SHP77 (cell line): ENCODE measurements around the gene ZSWIM2.
A peak's percentile ranks its signal among the peaks of the same experiment; 100 is the strongest.
"Not testable (repeated sequence)": the region's sequence is repeated elsewhere in the genome, so short reads cannot be mapped to it uniquely, and the experiment has no call there.

ENCODE experiments used
- DNase-seq, 2 experiments: peaks; one replicate each; lab custom pipeline; 2025; lab: John Stamatoyannopoulos, UW

Gene ZSWIM2, protein sequence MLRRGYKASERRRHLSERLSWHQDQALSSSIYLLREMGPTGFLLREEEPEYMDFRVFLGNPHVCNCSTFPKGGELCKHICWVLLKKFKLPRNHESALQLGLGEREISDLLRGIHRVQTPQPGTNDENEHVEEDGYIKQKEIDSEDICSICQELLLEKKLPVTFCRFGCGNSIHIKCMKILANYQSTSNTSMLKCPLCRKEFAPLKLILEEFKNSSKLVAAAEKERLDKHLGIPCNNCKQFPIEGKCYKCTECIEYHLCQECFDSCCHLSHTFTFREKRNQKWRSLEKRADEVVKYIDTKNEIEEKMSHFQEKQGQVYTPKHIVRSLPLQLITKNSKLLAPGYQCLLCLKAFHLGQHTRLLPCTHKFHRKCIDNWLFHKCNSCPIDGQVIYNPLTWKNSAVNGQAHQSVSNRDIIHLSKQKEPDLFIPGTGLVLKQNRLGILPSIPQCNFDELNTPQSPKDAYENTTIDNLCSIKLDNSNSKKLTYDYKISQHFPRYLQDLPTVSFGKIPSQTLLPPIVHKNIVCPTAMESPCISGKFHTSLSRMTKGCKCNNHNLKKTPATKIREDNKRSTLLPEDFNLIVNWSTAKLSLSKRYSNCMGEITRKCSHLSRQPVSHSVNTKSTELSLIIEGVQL

DNA sequence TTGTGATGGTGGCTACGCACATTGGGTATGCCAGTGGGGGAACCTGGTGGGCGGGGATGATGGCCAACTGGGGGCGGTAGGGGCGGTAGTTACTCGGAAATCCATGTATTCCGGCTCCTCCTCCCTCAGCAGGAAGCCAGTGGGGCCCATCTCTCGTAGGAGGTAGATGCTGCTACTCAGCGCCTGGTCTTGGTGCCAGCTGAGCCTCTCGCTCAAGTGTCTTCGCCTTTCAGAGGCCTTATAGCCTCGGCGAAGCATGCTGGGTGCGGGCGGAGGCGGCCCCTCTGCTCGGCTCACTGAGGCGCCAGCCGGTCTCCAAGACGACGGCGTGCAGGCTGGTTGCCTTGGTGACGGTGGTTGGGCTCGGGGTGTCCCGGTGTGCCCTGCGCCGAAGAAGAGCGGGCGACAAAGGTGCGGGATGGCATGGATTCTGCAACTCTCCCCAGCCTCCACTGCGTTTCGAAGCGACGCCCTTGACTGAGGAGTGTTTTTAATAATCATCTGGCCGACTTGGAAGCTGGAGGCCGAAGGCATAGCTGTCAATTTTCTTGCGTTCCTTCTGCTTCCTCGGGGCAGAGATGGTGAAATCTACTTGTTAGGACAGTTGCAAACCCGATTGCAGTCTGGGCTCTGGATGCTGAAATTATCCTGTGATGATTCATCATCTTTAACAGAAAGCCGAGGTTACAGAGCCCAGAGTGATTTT lies at the start of gene ZSWIM2:
ZSWIM2 (minus strand) TSS at position 298 of the 706 bp plus-strand sequence; CDS start at position 258, 40 bp downstream.
- peak; percentile 95 to 98 for DNase-seq

DNA sequence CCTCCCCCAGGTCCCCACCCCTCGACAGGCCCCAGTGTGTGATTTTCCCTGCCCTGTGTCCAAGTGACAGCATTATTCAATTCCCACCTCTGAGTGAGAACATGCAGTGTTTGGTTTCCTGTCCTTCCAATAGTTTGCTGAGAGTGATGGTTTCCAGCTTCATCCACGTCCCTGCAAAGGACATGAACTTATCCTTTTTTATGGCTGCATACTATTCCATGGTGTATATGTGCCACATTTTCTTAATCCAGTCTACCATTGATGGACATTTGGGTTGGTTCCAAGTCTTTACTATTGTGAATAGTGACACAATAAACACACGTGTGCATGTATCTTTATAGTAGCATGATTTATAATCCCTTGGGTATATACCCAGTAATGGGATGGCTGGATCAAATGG lies 47.2 kb upstream of the ZSWIM2 start:
- DNase-seq: not testable (repeated sequence)

DNA sequence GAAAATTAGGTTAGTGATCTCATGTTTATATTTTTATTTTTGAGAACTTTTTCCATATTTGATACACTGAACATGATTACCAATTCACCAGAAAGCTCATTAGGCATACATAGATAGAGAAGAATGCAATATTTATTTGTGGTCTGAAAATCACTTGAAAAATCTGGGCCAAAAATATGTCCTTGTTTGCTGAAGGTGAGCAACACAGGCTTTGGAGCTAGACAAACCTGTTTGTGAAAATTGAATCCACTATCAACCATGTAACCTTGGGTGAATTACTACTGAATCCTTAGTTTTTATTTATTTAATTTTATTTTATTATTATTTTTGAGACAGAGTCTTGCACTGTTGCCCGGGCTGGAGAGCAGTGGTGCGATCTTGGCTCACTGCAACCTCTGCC lies 46.5 kb upstream of the ZSWIM2 start:
- DNase-seq: no peak

DNA sequence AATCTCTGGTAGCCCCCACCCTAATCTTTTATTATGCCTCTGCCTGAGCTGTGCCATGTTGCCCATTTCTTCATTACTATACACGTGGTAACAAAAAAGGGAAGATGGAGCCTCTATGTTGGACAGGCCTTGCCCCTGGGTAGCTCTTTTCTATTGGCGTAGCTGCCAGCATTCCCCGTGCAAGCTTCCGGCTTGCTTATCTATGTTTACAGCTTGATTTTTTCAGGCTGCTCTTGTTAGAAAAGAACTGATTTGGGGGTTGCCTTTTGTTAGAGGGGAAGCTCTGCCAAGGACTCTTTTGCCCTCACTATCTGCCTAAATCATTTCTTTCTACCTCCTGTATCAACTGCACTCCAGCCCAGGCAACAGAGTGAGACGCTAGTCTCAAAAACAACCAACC lies 45.5 kb upstream of the ZSWIM2 start:
- DNase-seq: no peak

DNA sequence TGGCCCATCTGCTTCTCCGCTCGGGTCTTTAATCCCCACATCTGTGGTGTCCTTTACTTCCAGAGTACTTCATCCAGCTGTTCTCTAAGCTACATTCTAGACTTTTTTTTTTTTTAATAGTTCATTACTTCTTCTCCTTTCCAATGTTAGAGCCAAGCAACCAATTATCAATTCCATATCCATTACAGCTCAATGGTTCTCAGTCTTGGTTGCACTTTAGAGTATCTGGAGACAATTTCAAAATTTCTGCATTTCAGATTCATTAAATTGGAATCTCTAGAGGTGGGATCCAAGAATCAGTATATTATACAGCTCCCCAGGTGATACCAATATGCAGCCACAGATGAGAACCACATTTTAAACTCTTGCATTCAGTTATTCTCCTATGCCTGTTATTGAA lies 43.9 kb upstream of the ZSWIM2 start:
- no peak for DNase-seq

DNA sequence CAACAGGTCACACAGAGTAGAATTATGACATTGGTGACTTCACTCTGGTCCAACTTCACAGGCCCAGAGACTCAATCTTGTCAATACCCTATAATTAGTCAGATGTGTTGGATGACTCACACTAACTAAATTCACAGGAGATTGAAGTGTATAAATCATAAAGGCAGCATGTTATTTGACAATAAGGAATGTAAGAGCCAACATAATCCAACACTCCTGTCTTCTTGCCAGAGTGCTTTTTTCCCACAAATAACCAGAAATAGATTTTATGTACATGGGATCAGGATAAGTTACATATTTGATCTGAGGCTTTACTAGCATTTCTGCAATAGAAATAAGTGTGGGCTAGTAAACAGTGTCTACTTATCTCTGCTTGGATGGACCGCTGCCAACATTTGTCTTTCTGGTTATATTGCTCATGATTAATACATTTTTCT lies 42.2 kb upstream of the ZSWIM2 start:
- peak in 1 of 2 experiments; percentile 6 for DNase-seq

DNA sequence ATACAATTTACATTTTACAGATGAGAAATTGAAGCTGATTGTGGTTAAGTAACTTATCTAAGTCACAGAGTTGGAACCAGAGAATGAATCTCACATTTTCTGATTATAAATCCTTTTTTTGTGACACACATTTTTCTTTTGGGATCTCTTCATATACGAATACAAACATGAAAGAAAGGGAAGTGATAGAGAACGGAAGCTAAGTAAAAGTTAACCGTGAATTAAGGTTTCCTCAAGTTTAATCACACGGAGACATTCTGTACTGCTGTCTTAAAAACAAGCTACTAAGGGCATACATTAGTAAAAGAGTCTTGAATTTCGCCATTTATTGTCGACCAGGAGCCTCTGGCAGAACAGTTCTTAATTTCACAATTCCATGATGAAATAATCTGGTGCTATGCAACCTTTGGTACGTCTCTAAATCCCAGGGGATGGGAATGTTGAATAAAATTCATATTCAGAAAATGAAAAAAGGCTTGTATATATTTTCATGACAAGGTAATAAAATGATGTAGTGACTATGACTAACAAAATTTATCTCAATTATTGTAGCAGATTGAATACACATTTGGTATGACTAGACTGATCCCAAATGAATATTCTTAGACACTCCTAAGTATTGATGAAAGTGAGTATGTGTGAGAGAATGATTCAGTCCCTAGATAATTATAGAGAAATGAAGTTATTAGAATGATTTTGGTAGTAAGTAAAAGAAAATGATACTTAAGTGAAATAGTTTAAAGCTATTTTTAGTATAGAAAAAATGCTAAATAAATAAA lies 40.3 kb upstream of the ZSWIM2 start:
- no peak for DNase-seq

DNA sequence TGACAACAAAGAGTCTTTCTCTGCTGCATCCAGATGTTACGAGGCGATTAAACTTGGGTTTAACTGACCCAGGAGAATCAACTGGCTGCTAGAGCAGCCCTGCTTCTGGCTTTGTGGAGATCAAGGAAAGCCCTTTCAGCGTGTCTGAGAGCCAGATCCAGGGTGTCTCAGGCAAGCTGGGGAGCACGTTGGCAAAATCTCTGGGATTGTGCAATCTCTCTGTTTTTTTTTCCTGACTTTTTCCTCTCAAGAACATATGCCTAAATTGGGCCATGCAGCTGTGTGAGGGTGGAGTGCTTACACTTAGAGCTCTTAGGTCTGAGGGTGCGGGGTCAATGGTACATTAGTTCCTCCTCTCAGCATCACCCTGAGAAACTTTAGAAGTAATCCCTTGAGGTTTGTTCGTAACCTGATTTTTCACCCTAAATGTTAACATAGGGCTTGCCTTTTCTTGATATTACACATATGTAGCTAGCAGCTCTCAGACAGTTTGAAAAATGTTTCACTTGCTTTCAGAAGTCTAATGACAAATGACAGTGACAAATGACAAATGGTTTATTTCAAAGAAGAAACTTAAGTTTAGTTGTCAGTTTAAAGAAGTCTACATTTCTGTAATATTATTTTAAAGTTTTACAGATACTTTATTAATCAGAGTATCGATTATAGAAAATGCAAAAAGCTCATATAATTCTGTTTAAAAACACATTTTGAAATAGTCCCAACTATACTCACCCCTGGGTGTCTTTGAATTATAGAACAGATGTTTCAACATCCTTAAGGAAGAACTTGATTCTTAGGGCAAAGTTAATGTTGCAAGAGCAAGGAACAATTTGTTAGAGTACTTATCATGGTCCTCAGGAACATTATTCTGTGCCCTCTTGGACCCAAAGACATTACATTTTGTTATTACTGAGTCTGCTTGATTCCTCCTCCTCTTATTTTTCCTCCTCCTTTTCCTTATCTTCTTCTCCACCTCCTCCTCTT lies 38.4 kb upstream of the ZSWIM2 start:
- no peak for DNase-seq

DNA sequence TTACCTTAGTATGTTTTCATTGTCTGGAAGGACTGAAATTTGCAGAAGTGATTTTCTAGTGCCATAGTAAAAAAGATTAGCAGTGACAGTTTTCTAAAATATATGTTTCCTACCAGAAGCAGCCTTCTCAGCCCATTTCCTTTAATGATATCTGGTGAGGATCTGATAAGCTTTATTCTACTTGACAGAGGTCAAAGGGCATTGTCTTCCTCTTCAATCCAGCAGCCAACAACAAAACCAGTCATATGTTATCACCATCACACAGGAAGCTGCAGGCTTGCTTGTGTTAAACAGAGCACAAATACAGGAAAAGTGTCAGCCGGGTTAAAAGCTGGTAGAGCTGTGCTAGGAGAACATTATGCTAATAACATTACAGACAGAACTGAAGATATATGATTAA lies 35.6 kb upstream of the ZSWIM2 start:
- no peak for DNase-seq

DNA sequence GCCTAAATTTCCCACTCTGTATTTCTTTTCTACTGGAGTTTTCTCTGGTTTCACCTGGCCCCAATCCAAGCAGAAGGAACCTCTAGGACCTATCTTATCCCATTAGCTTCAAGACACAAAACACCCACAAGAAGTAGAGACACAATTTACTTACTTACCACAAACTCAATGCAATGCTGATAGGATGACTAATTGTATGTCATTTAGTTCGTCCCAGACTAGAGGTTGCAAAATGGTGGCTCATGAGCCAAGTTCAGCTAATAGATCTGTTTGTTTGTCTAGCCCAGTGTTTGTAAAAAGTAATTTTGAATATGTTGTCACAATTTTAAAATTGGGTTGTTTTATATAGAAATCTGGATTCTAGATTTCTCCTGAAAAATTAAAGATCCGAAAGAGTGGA lies 34.7 kb upstream of the ZSWIM2 start:
- no peak for DNase-seq

DNA sequence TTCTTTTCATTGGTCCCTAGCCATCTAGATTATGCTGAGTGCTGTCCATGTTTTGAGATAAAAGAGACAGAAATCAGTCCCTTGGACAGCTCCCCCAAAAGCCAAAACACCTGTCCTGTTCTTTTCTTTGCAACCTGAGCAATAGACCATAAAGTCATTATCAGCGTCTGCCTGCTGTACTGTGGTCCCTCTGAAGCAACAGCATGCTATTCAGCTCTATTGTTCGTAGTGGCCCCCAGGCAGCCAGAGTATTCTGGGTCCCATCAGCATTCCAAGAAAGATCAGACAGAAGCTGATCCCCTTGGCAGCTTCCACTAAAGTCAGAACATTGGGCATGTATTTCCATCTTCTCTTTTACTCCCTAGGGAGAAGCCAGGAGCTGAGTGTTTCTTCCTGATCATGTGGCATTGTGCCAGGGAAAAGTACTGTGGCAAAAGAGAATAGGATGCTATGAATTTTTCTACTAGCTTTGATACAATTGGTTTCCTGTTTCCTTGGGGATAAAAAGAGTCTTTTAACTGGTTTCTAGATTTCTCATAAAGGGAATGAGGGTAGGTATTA lies 33.6 kb upstream of the ZSWIM2 start:
- DNase-seq: no peak

DNA sequence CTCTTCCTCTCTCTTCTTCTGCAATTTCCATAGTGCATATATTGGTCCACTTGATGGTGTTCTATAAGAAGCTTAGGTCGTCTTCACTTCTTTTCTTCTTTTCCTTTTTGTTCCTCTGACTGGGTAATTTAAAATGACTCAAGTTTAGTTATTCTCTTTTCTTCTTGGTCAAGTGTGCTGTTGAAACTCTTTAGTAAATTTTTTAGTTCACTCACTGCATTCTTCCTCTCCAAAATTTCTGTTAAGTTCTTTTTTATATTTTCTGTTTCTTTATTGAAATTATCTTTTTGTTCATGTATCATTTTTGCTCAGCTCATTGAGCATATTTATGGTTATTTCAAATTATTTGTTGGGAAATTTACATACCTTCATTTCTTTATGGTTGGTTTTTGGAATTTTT lies 32.7 kb upstream of the ZSWIM2 start:
- DNase-seq: no peak

DNA sequence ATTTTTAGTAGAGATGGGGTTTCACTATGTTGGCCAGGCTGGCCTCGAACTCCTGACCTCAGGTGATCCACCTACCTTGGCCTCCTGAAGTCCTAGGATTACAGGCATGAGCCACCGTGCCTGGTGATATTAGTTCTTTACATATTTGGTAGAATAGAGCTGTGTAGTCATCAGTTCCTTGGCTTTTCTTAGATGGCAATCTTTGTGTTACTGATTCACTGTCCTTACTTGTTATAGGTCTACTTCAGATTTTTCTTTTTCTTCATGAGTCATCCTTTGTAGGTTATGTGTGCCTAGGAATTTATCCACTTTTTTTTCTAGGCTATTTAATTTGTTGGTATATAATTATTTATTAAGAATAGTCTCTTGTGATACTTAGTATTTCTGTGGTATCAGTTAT lies 30.3 kb upstream of the ZSWIM2 start:
- DNase-seq: no peak

DNA sequence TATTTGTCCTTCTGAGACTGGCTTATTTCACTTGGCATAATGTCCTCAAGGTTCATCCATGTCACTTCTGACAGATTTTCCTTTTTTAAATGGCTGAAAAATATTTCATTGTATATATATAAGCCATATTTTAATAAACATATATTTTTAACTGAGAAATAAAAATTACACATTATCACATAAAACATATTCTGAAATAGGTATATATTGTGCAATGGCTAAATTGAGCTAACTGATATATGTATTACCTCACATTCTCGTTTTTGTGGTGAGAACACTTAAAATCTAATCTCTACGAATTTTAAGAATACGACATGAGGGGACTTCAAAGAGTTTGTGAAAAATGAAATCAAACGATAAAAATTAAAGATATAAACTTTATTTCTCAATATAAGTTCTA lies 25.7 kb upstream of the ZSWIM2 start:
- no peak for DNase-seq

DNA sequence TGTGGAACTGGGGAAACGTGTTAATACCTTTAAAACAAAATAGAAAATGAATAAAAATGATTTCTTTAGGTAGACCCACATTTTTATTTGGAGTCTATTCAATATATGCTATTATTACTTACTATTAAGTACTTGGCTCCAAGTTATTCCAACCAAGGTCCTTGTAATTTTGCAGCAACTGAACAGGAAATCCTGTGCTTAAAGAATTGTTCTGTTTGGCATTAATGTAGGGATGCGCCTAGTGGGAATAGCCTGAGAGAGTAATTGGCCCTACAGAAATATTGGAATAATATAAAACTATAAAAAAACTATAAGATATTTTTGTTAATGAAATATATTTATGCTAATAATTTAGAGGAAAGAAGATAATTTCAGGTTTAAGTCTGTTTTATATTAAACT lies 22.9 kb upstream of the ZSWIM2 start:
- DNase-seq: no peak

DNA sequence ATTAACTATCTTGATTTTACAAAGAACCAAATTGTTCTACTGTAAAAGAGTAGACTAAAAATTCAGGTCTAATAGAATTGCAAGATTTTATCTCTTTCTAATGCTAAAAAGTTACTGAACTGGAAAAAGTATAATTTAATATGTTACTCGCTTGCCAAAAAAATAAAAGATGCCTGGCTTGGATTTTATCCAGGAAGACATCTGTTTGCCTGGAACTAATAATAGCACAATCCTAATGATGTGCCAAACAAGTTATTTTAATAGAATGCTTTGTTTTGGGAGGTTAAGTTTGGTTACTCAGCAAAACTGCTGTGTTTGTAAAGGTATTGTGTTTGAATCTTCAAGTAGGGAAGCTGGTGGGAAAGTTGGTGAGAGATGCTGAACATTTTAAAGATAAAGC lies 19.4 kb upstream of the ZSWIM2 start:
- no peak for DNase-seq

DNA sequence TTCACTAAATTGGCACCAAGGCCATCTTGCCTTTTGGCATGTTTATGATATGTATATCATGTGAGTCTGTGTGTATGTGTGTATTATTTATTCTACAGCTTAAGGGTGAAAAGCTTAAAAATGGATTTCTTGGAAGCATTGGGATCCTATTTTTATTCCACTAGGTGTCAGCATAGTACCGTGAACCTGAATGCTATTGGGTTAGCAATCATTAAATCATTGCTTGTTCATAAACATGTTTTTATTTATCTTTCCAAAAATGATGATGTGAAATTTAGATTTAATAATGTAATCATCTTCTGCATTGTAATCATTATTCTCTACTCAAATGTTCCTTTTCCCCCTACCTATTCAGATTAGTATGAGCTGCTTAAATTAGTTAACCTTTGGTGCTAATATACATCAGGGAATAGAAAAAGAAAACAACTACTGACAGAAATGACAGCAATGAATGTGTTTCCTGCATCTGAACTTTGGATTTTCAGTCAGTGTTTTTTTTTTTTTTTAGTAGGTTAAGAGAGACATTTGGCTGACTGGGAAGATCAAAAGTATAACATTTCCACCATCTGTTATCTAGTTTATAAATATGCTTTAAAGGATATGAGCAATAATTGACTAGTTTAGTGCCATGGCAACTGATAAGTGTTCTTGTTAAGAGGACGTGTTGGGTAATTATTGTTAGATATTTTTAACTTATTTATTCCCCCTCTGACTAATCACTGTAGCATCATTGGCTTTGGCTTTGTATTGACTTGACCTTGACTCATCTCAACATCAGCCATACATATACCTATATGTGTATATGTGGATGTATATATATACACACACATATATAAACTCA lies 14.1 kb upstream of the ZSWIM2 start:
- peak in 1 of 2 experiments; percentile 38 for DNase-seq

DNA sequence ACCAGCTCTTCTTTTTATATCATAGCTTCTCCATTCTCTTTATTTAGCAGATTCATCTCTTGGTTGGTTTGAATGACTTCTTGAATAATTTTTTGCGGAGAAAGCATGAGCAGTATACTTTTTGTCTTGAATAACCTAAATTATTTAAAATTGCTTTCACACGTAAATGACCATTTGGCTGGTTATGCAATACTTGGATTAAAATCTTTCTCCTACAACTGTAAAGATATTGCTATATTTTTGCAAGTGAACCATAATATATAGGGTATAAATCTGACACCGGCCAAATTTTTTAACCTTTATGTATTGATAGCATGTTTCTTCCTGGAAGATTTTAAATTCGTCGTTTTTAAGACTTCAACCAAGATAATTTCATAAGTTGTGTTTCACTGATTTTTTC lies 6.2 kb upstream of the ZSWIM2 start:
- no peak for DNase-seq

DNA sequence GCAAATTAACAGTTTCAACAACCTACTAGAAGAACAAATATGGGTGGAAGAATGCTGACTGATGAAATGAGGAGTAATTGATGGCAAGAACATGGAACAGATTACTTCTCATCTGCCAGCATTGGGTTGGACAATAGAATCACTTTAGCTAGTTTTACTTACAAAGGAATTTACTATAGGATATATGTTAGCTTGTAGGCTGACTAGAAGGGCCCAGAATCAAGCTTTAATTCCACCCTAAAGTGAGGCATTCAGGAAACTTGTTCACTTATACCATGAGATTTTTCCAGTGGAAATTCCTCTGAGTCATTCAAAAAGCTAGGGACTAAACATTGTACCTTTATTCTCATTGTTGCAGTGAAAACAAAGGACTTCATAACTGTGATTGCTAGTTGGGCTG lies 5.0 kb upstream of the ZSWIM2 start:
- DNase-seq: no peak

DNA sequence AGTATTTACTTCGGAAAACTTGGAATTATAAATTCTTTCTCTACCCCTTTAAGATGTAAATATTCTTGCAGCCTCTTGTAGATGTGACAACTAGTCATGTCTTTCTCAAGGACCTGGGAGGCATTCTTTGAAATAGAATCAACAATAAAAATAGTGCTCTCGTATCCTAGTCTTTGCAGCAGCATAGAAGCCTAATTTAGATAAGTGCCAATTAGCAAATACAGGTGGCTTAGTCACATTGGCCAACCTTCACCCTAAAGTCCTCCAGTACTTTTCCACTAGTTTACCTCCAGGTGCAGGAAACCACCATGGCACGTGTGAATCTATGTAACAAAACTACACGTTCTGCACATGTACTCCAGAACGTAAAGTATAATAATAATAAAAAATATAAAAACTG lies 3.5 kb upstream of the ZSWIM2 start:
- peak in 1 of 2 experiments; percentile 13 for DNase-seq
